Esophagus muscularis mucosa (tissue), 4 donors: ENCODE measurements around the gene SIAH3. TPM values are rescaled to one million over a fixed set of nuclear protein-coding genes. Genes with fewer than 3 reads are reported as not detected.

Source experiments
- DNase-seq: peaks from one replicate; pipeline ENCODE4 v3.0.0-alpha.2; 2017; ENCODE audit errors: extremely low spot score
- H3K27ac ChIP-seq, 4 donors: fragments of 200-600 bp; sonication (generic); replicated peaks in 1 of 4; 1 replicate in 3 of 4; 2 replicates in 1 of 4; pipeline ENCODE4 v1.5.1; 2016 to 2019; ENCODE audit warnings: mild to moderate bottlenecking in 1 of 4
- H3K27me3 ChIP-seq, 4 donors: fragments of 200-600 bp; sonication (generic); one replicate each; pipeline versions ENCODE4 v1.5.1 to v1.6.0; 2016 to 2019
- H3K36me3 ChIP-seq, 4 donors: fragments of 200-600 bp; sonication (generic); one replicate each; pipeline ENCODE4 v1.5.1; 2016 to 2019
- H3K4me1 ChIP-seq, 4 donors: fragments of 200-600 bp; sonication (generic); one replicate each; pipeline ENCODE4 v1.5.1; 2016 to 2019
- H3K4me3 ChIP-seq, 4 donors: fragments of 200-600 bp; sonication (generic); 1 replicate in 2 of 4; 2 replicates in 2 of 4; pipeline ENCODE4 v1.5.1; 2016 to 2019; ENCODE audit warnings: mild to moderate bottlenecking in 4 of 4, moderate library complexity in 1 of 4
- H3K9me3 ChIP-seq, 4 donors: fragments of 200-600 bp; sonication (generic); 1 replicate in 3 of 4; 2 replicates in 1 of 4; pipeline ENCODE4 v1.5.1; 2016 to 2019
- CTCF ChIP-seq, 3 experiments: fragments of 200-600 bp in 2 of 3; fragments of 450-650 bp in 1 of 3; sonication (generic) in 2 of 3; IDR thresholded peaks; one replicate each; pipeline ENCODE4 v1.5.1; 2017 to 2019; ENCODE audit warnings: antibody characterized with exemption in 3 of 3, mild to moderate bottlenecking in 2 of 3, moderate library complexity in 1 of 3
- EP300 ChIP-seq: sonication (generic); formaldehyde crosslinking; IDR thresholded peaks from one replicate; pipeline ENCODE4 v1.6.1; 2017; ENCODE audit warnings: antibody characterized with exemption
- POLR2A ChIP-seq: fragments of 450-650 bp; IDR thresholded peaks from one replicate; pipeline ENCODE4 v1.6.1; 2017; ENCODE audit warnings: antibody characterized with exemption, moderate library complexity, mild to moderate bottlenecking, low read depth
- POLR2AphosphoS5 ChIP-seq, 2 donors: sonication (generic); formaldehyde crosslinking; IDR thresholded peaks; one replicate each; pipeline ENCODE4 v1.6.1; 2017; ENCODE audit warnings: antibody characterized with exemption in 2 of 2
- whole genome bisulfite sequencing: methylation state at CpG from one replicate; pipeline ENCODE4 v1.1.5; 2018; 5-methylcytosine and 5-hydroxymethylcytosine counted together
- intact Hi-C: fragments of 100-400 bp; cut with DNase I; formaldehyde crosslinking; loops from one replicate; pipeline ENCODE4 v1.15.1; 2023
- total RNA-seq, 4 donors: library from RNA; depleted of rRNA; stranded (reverse); fragments of >200 nt; gene quantifications; one replicate each; pipeline versions ENCODE4 v1.1.0 to v1.2.1, GENCODE V29; 2016

Gene SIAH3
- total RNA-seq, 4 donors from 2014 or later: not detected

DNA sequence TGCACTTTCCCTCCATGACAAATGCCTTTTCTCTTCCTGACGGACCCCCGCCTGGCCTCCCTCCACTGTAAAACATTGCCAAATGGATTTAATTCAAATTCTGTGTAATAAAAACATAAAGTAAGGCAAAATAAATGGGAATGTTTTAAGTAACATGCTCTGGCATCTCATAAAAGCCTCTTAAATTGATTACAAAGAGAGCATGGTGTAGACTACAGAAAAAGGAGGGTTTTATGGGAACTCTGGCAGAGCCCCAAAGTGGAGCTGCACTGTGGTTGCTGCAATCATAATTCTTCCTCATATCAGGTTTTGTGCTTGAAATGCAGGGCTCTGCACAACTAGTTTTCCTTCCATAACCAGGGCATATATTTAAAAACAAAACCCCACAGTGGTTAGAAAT lies 44.3 kb upstream of the SIAH3 start:
- TF ChIP-seq EP300 (no peak), POLR2AphosphoS5 (IDR thresholded peaks at IDR 0.05) (no peak), POLR2A (no peak), CTCF (IDR thresholded peaks at IDR 0.05) (no peak)
- WGBS: 38% methylated on average over 2 of the region's 2 CpGs
- Histone ChIP-seq H3K9me3 (no peaks in the 10 kb centered on the region), H3K27ac (no peak overlapping the region), H3K27me3 (peaks cover 0 to 21% (median 0%) of the 10 kb centered on the region in 4 donors), H3K4me3 (no peak overlapping the region), H3K36me3 (no peaks in the 10 kb centered on the region), H3K4me1 (no peaks in the 10 kb centered on the region)
- no peak for DNase-seq
- intact Hi-C loops: no loop called here

DNA sequence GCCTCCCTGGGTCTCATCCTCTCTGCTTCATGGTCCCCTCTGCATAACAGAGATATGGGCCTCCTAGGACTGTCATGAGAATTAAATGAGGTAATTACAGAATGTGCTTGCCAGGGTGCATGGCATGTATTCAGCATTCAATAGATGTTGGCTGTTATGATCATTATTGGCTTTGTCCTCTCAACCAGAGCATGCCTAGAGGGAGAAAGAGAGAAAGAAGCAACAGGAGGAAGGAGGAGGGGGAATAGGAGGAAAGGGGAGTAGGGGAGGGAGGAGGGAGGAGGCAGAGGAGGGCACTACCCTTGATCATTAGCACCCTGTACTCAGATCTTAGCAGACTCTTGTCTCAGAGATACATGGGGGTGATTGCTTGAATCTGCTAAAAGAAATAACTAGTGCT lies 41.0 kb upstream of the SIAH3 start:
- Histone ChIP-seq H3K9me3 (no peaks in the 10 kb centered on the region), H3K27ac (no peak overlapping the region), H3K27me3 (peaks cover 0 to 24% (median 0%) of the 10 kb centered on the region in 4 donors), H3K36me3 (no peaks in the 10 kb centered on the region), H3K4me3 (no peak overlapping the region), H3K4me1 (no peaks in the 10 kb centered on the region)
- no peak for DNase-seq
- intact Hi-C loops: no loop called here
- TF ChIP-seq POLR2A (no peak), EP300 (no peak), CTCF (IDR thresholded peaks at IDR 0.05) (no peak), POLR2AphosphoS5 (IDR thresholded peaks at IDR 0.05) (no peak)

- WGBS: 91% methylated on average over 5 of the region's 5 CpGs
- TF ChIP-seq POLR2AphosphoS5 (IDR thresholded peaks at IDR 0.05) (no peak), CTCF (IDR thresholded peaks at IDR 0.05) (no peak), EP300 (no peak), POLR2A (no peak)
- intact Hi-C loops: no loop called here
- DNase-seq: no peak
- Histone ChIP-seq H3K27me3 (peaks cover 0 to 18% (median 0%) of the 10 kb centered on the region in 4 donors), H3K9me3 (no peaks in the 10 kb centered on the region), H3K4me3 (no peak overlapping the region), H3K36me3 (no peaks in the 10 kb centered on the region), H3K27ac (no peak overlapping the region), H3K4me1 (no peaks in the 10 kb centered on the region)
Observed at GRCh38 chr13:45889590-45890243, 38.2 kb upstream of the SIAH3 start.

DNA sequence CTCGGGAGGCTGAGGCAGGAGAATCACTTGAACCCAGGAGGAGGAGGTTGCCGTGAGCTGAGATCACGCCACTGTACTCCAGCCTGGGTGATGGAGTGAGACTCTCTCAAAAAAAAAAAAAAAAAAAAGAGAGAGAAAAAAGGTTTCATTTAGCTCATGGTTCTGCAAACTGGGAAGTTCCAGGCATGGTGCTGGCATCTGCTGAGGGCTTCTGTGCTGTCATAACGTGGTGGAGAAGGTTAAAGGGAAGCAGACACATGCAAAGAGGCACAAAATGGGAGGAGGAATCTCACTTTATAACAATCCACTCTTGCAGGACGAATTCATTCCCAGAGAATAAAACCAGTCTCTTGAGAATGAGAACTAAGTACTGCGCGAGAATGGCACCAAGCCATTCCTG lies 34.9 kb upstream of the SIAH3 start:
- DNase-seq: no peak
- no peaks in the 10 kb centered on the region for H3K9me3 ChIP-seq
- H3K4me3 ChIP-seq: no peak overlapping the region
- no peak overlapping the region for H3K27ac ChIP-seq
- no peaks in the 10 kb centered on the region for H3K36me3 ChIP-seq
- intact Hi-C loops: no loop called here
- 68% methylated on average over 7 of the region's 7 CpGs for whole genome bisulfite sequencing
- TF ChIP-seq EP300 (no peak), POLR2AphosphoS5 (IDR thresholded peaks at IDR 0.05) (no peak)
- no peaks in the 10 kb centered on the region for H3K4me1 ChIP-seq
- peaks cover 0 to 4% (median 0%) of the 10 kb centered on the region in 4 donors for H3K27me3 ChIP-seq

GRCh38 chr13:45885194-45885593 lies 33.6 kb upstream of the SIAH3 start:
- no peak for TF ChIP-seq POLR2AphosphoS5 (IDR thresholded peaks at IDR 0.05)
- TF ChIP-seq EP300: no peak
- Histone ChIP-seq H3K4me3 (no peak overlapping the region), H3K4me1 (no peaks in the 10 kb centered on the region), H3K9me3 (no peaks in the 10 kb centered on the region), H3K27me3 (no peaks in the 10 kb centered on the region), H3K27ac (no peak overlapping the region), H3K36me3 (no peaks in the 10 kb centered on the region)
- intact Hi-C loops: no loop called here
- DNase-seq: no peak
- WGBS: 90% methylated on average over 5 of the region's 5 CpGs

DNA sequence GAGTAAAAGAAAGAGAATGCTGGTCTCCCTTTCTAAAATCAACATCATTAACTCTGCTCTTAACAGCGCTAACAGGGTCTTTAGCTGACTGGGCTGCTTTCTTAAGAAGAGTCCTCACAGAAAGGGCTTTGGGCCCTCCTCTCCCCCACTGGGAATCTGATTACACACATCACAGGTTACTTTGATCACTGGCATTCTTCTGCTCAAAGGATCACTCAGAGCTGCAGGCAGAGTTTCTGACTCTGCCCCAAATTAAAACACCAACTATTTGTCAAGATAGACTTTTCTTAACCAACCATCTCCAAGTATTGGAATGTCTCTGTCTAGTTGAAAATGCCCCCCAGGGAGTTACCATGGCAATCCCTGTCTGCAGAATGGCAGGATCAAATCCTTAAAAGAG lies 31.1 kb upstream of the SIAH3 start:
- peaks cover 0 to 4% (median 0%) of the 10 kb centered on the region in 4 donors for H3K27me3 ChIP-seq
- no peak for TF ChIP-seq CTCF (IDR thresholded peaks at IDR 0.05)
- no peak for TF ChIP-seq EP300
- H3K27ac ChIP-seq: no peak overlapping the region
- no peak overlapping the region for H3K4me3 ChIP-seq
- DNase-seq: no peak
- H3K36me3 ChIP-seq: no peaks in the 10 kb centered on the region
- H3K4me1 ChIP-seq: peaks cover 0 to 5% (median 0%) of the 10 kb centered on the region in 4 donors
- intact Hi-C loops: no loop called here
- H3K9me3 ChIP-seq: no peaks in the 10 kb centered on the region
- 89% methylated on average over 1 of the region's 1 CpG for WGBS
